HG02623 (cell line): ENCODE results near the gene GUK1.
"Not testable (repeated sequence)": the region's sequence is repeated elsewhere in the genome, so short reads cannot be mapped to it uniquely, and the experiment has no call there.

Source experiments
- ATAC-seq: cut with Tn5 transposase; IDR thresholded peaks from one replicate; pipeline ENCODE4 v1.9.1; 2021; ENCODE audit warnings: moderate library complexity; ENCODE audit not compliant: unreplicated experiment

Gene GUK1

GRCh38 chr1:228161866-228162265 is 21.8 kb downstream of the GUK1 start:
- no peak for ATAC-seq

GRCh38 chr1:228162286-228163006 is 22.4 kb downstream of the GUK1 start:
- no peak for ATAC-seq

- ATAC-seq: no peak
These were observed 23.1 kb downstream of the GUK1 start for GRCh38 chr1:228163007-228163753.

DNA sequence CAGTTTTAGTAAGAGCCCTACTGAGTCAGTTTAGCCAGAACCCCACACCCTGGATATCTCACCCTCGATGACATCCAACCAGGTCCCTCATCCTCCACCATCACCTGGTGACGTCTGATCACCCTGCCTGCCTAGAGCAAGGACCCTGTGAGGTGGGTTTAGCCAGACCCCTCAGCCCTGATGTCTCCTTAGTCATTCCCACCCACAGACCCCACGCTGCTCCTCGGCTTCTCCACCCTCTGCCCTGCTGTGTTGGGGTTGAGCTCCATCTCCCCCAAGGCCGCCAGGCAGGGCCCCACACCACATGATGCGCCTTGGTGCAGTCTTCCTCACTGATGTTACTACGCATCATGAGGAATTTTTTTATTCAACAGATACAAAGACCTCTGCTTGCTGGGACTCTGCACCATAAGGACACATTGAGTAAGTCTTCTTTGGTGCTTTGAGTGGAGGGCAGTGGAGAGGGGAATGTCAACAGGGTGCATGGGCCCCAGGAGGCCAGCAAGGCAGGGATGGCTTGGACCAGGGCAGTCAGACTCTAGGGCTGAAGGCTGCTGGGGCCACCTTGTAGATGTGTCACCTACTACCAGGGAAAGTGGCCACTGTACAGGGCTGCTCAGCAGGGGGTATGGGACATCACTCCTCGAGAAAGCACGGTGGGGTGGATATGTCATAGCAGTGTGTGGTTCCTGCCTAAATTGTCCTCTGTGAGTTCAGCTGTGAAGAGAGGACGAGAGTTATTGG is 23.9 kb downstream of the GUK1 start:
- ATAC-seq: no peak

DNA sequence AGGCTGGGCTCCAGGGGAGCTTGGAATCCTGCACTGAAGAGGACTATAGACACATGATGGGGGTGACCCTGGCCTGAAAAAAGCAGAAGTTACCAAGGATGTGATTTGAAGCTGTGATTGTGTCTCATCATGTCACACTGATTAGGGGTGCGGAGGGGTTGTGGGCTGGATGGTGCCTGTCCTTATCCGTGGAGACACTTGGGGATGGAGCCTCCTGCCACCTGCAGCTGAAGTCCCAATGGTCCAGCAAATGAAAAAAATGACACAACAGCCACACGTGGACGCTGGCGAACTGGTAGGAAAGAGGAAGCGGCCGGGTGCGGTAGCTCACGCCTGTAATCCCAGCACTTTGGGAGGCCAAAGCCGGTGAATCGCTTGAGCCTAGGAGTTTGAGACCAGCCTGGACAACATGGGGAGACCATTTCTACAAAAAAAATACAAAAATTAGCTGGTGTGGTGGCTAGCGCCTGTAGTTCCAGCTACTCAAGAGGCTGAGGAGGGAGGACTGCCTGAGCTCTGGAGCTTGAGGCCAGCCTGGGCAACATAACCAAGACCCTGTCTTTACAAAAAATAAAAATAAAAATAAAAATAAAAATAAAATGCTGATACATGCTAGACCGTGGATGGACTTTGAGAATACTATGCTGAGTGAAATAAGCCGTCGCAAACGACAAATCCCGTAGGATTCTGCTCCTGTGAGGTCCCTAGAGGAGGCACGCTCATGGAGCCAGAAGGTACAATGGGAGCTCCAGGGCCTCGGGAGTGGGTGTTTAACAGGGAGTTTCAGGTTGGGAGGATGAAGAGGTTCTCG is 24.7 kb downstream of the GUK1 start:
- no peak for ATAC-seq

DNA sequence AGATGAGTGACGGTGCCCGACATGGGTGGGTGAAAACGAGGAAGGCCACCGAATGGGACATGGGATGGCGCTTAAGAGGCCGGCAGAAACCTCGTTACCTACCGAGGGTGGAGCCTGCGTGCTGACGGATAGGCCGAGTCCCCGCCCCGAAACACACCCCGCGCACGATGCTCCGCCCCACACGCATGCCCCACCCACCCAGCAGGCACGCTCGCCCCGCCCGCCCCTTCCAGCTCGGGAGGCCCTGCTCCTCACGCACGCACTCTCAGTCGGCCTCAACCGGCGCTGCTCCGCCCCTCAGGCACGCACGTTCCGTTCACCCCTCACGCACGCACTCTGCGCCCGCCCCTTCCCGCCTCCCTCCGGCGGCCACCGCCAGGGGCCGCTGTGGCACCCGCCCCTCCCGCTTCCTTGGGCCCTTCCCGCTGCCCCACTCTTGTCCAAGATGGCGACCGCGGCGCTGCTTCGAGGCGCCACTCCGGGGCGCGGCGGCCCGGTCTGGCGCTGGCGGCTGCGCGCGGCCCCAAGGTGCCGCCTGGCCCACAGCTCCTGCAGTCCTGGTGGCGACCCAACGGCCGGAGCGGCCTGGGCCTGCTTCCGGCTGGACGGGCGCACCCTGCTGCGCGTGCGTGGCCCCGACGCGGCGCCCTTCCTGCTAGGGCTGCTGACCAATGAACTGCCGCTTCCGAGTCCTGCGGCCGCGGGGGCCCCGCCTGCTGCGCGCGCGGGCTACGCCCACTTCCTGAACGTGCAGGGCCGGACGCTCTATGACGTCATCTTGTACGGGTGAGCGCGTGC is 25.5 kb downstream of the GUK1 start, which contains the start of gene IBA57:
IBA57 (plus strand) TSS at position 433 of the 798 bp plus-strand sequence; CDS start at position 446, 13 bp downstream.
- ATAC-seq: peak; percentile 79

GRCh38 chr1:228166170-228166936 is 26.3 kb downstream of the GUK1 start:
- peak; percentile 13 for ATAC-seq

DNA sequence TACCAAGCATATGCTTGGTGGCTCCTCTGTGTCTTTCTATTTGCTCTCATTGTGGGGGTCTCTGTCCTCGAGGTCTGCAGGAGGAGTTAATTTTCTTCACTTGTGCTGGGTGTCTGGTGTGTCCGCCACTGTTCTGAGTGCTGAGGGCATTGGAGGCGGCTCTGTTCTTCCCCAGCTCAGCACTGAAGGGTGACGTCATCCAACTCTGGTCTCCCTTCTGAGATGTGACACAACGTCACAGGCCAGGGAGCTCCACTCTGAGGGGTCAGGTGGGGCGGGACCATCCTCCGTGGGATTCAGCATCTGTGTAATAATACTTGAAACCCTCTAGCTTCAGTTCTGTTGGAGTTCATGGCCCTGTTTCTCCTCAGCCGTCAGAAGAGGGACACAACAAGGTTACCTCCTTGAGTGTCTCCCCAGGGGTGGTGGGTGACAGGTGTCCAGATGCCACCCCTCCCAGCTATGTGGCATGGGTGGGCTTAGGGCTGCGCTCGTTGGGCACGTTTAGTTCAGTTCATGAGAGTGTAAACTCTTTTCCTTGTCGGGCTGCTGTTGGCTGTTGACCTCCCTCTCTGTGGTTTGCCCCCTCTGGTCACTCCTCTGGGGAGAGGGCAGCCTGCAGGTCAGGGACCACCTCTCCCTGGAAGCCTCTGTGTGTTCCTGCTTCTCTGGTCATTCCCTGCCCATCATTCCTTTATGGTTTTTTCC is 28.6 kb downstream of the GUK1 start:
- no peak for ATAC-seq

DNA sequence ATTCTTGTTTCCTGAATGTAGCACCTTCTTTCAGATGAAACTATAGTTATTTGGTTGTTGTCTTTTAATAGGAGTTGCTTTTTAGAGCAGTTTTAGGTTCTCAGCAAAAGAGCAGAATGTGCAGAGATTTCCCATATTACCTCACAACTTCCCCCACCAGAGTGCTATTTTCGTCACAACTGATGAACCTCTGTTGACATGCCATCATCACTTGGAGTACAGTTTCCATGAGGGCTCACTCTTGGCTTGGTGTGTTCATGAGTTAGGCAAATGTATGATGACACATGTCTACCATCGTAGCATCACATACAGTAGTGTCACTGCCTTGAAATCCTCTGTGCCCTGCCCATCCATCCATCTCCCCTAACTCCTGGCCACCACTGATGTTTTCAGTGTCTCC is 29.3 kb downstream of the GUK1 start:
- ATAC-seq: no peak

GRCh38 chr1:228170666-228171065 is 30.6 kb downstream of the GUK1 start:
- ATAC-seq: no peak

DNA sequence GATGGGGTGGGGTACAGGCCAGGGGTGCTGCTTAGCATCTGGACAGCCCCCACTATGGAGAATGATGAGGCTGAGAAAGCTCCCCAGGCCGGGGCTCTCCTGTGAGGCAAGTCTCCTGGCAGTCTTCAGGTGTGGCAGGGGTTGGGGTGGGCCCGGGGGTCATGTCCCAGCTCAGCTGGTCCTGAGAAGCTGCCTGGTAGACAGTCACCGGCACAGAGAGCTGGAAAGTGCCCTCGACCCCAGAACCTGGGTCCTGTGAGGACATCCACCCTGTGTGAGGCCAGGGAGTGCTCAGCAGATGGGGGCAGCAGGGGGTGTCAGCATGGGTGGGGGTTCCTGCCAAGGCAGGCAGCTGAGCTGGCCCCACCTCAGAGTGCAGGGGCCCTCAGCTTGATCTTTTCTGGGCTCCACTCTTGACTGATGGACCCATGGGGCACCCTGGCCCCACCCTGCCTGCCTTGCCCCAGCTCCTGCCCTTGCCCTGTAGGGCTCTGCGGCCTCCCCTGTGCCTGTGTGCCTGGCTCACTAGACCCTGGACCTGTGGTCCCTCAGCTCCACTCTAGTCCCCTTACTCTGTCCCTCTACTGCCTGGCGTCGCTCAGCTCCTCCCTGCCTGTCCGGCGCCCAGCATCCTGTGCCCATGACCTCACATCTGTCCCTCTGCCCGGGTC is 31.3 kb downstream of the GUK1 start:
- no peak for ATAC-seq

- ATAC-seq: no peak
These were observed 32.8 kb downstream of the GUK1 start for GRCh38 chr1:228172591-228173527.

GRCh38 chr1:228173528-228174481 is 33.7 kb downstream of the GUK1 start:
- not testable (repeated sequence) for ATAC-seq

GRCh38 chr1:228174482-228175315 is 34.6 kb downstream of the GUK1 start:
- ATAC-seq: no peak
